ENCODE measurements around the gene GARS1. TPM values are rescaled to one million over a fixed set of nuclear protein-coding genes. Genes with fewer than 3 reads are reported as not detected.

Gene GARS1
- total and polyA plus RNA-seq, 9 of the 15 experiments (the other 6 are each of a cell fraction or from before 2014, with no cell fraction given) = 142 to 769 (median 272) TPM

GRCh38 chr7:30671793-30672465 is 77.3 kb downstream of the GARS1 start (continued):
- no peak for TF ChIP-seq ZNF277 (CRISPR knock-in tag; IDR thresholded peaks at IDR 0.05; ENCODE audit: borderline replicate concordance)
- no peak for TF ChIP-seq PHF8 (IDR thresholded peaks at IDR 0.05; ENCODE audit: borderline replicate concordance, low read length)
- TF ChIP-seq MED1 (CRISPR knock-in tag; IDR thresholded peaks at IDR 0.05; ENCODE audit: borderline replicate concordance) = 0 out of 2 replicates have a peak, but pooled peaks have one; percentile 40
- TF ChIP-seq GTF2B (IDR thresholded peaks at IDR 0.05; ENCODE audit: extremely low read depth, insufficient read length) = no peak
- no peak for TF ChIP-seq PKNOX1 (IDR thresholded peaks at IDR 0.05)
- TF ChIP-seq MYNN (IDR thresholded peaks at IDR 0.05) = no peak
- TF ChIP-seq MYNN (CRISPR knock-in tag; IDR thresholded peaks at IDR 0.05) = no peak; the same call in 1 of the 2 replicates
- no peak for TF ChIP-seq SRSF7 (optimal IDR thresholded peaks at IDR 0.05; ENCODE audit: low read depth, low read length)
- no peak for TF ChIP-seq THRAP3 (IDR thresholded peaks at IDR 0.05; ENCODE audit: borderline replicate concordance)
- no peak for TF ChIP-seq NONO (IDR thresholded peaks at IDR 0.05; ENCODE audit: low read depth in 2 of 2, low read length in 1 of 2)
- no peak for TF ChIP-seq KLF16 (IDR thresholded peaks at IDR 0.05)
- no peak for TF ChIP-seq MXI1 (IDR thresholded peaks at IDR 0.05; ENCODE audit: low read depth, low read length)
- TF ChIP-seq ZNF311 (CRISPR knock-in tag; IDR thresholded peaks at IDR 0.05) = peak; percentile 85
- TF ChIP-seq RBM25 (IDR thresholded peaks at IDR 0.05; ENCODE audit: low read depth, low read length, severe bottlenecking) = no peak
- no peak for TF ChIP-seq FOXM1 (IDR thresholded peaks at IDR 0.05; ENCODE audit: low read depth)
- TF ChIP-seq FOXM1 (CRISPR knock-in tag; IDR thresholded peaks at IDR 0.05; ENCODE audit: low read depth) = no peak
- TF ChIP-seq ZNF431 (CRISPR knock-in tag; IDR thresholded peaks at IDR 0.05) = peak; percentile 69
- TF ChIP-seq FOSL1 (tag; conservative IDR thresholded peaks at IDR 0.05) = no peak
